Prostate gland (tissue), 2 donors: Measurements from ENCODE around the gene CEBPE.

ENCODE experiments used
- POLR2A ChIP-seq: fragments of 450-650 bp; IDR thresholded peaks from one replicate; pipeline ENCODE4 v1.6.1; 2016; ENCODE audit warnings: antibody characterized with exemption, mild to moderate bottlenecking
- POLR2AphosphoS5 ChIP-seq: sonication (generic); formaldehyde crosslinking; IDR thresholded peaks from one replicate; pipeline ENCODE4 v1.6.1; 2017; ENCODE audit warnings: antibody characterized with exemption
- TF ChIP-seq, protein P1 (sequence below), 4 experiments: fragments of 200-600 bp in 2 of 4; fragments of 450-650 bp in 2 of 4; sonication (generic) in 2 of 4; IDR thresholded peaks; 1 replicate in 3 of 4; 2 replicates in 1 of 4; pipeline ENCODE4 v1.5.1; 2016 to 2019; ENCODE audit warnings: antibody characterized with exemption in 4 of 4, mild to moderate bottlenecking in 2 of 4, moderate library complexity in 2 of 4

DNA sequence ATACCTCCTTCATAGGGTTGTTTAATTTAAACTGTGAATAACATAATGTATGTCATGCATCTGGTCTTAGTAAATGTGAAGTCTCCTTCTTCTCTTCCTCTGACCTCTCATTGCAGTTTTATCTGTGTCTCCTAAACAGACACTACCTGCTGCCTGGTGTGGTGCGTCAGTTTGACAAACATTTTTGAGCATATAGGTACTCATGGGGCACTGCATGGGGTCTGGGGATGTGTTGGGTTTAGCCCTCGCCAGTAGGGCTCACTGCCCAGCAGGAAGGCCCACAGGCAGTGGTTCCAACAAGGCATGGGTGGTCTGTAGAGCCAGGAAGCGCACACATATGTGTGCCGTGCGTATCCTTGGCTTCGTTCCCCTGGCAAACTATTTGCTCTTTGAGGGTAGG is 3.0 kb upstream of the CEBPE start:
- TF ChIP-seq, protein P1, sequence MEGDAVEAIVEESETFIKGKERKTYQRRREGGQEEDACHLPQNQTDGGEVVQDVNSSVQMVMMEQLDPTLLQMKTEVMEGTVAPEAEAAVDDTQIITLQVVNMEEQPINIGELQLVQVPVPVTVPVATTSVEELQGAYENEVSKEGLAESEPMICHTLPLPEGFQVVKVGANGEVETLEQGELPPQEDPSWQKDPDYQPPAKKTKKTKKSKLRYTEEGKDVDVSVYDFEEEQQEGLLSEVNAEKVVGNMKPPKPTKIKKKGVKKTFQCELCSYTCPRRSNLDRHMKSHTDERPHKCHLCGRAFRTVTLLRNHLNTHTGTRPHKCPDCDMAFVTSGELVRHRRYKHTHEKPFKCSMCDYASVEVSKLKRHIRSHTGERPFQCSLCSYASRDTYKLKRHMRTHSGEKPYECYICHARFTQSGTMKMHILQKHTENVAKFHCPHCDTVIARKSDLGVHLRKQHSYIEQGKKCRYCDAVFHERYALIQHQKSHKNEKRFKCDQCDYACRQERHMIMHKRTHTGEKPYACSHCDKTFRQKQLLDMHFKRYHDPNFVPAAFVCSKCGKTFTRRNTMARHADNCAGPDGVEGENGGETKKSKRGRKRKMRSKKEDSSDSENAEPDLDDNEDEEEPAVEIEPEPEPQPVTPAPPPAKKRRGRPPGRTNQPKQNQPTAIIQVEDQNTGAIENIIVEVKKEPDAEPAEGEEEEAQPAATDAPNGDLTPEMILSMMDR (IDR thresholded peaks at IDR 0.05), result no peak
- TF ChIP-seq POLR2A, result no peak
- no peak for TF ChIP-seq POLR2AphosphoS5
